Skeletal muscle tissue (tissue), 4 donors: ENCODE measurements around the gene HSPA12A. TPM values are rescaled to one million over a fixed set of nuclear protein-coding genes. Genes with fewer than 3 reads are reported as not detected.

Experiments used
- H3K27ac ChIP-seq: one replicate; pipeline ENCODE4 v1.7.0; 2013; ENCODE audit warnings: mild to moderate bottlenecking, low read depth, low read length, inconsistent platforms
- H3K27me3 ChIP-seq, 3 donors: one replicate each; pipeline ENCODE4 v1.7.0; 2013; ENCODE audit warnings: low read length in 3 of 3; ENCODE audit not compliant: control insufficient read depth in 3 of 3, insufficient read depth in 3 of 3
- H3K36me3 ChIP-seq, 3 donors: one replicate each; pipeline ENCODE4 v1.7.0; 2013; ENCODE audit warnings: low read length in 3 of 3; ENCODE audit not compliant: control insufficient read depth in 3 of 3, insufficient read depth in 3 of 3
- H3K4me1 ChIP-seq, 3 donors: one replicate each; pipeline ENCODE4 v1.7.0; 2013; ENCODE audit warnings: low read length in 3 of 3, mild to moderate bottlenecking in 3 of 3; ENCODE audit not compliant: control insufficient read depth in 3 of 3, insufficient read depth in 3 of 3
- H3K4me3 ChIP-seq, 3 donors: one replicate each; pipeline ENCODE4 v1.7.0; 2013; ENCODE audit warnings: low read length in 3 of 3
- H3K9ac ChIP-seq, 3 donors: one replicate each; pipeline ENCODE4 v1.7.0; 2013; ENCODE audit warnings: low read length in 3 of 3, mild to moderate bottlenecking in 3 of 3, moderate library complexity in 2 of 3, low read depth in 1 of 3
- H3K9me3 ChIP-seq, 3 donors: one replicate each; pipeline ENCODE4 v1.7.0; 2013; ENCODE audit warnings: low read length in 3 of 3; ENCODE audit not compliant: control insufficient read depth in 3 of 3
- total RNA-seq: library from RNA; depleted of rRNA; stranded (reverse); fragments of >200 nt; gene quantifications from one replicate; pipeline ENCODE4 v1.2.3, GENCODE V29; 2014
- donor health status: Osteomylitis.

Gene HSPA12A
- total RNA-seq, 1 donor from 2014 or later, result 8.4 TPM

DNA sequence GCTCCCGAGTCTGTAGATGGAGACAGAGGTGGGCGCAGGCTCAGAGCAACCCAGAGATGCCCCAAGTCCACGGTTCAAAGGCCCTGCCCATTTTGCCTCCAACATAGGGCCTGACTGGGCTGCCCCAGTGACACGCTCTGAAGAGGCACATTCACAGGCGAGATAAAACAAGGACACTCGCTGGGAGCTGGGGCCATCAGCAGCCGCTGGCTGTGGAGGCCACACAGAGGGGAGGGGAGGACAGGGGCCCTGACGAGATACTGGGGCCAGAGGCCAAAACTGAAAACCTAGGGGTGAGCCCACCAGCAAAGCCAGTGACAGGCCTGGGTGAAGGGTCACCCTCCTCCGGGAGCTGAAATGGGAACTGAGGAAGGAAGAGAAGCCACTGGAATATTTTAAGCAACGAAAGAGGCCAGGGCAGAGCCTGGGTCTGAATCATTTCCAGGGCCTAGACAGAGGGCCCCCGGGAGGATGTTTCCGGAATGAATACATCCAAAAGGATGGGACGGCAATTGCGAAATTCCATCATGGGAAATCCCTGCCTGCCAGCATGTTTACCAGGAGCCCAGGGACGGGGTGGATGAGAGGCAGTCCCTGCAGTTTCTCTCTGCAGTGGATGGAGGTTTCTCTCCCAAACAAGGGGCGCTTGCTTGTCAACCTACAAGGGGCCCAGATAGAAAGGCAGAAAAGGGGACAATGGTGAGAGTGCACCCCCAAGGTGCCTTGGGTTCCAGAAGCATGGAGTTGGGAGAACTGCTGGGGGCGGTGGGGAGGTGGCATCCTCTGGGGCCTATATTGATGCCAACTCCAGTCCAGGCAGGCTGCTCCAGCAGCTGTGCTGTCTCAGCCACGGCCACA lies 29.0 kb upstream of the HSPA12A start:
- Histone ChIP-seq H3K36me3 (no peaks in the 10 kb centered on the region), H3K27ac (peak overlapping the region; percentile 54), H3K27me3 (peaks cover 0 to 12% (median 8%) of the 10 kb centered on the region in 3 donors), H3K9me3 (no peaks in the 10 kb centered on the region), H3K4me1 (peaks cover 0 to 18% (median 15%) of the 10 kb centered on the region in 3 donors), H3K9ac (no peak overlapping the region), H3K4me3 (no peak overlapping the region)

DNA sequence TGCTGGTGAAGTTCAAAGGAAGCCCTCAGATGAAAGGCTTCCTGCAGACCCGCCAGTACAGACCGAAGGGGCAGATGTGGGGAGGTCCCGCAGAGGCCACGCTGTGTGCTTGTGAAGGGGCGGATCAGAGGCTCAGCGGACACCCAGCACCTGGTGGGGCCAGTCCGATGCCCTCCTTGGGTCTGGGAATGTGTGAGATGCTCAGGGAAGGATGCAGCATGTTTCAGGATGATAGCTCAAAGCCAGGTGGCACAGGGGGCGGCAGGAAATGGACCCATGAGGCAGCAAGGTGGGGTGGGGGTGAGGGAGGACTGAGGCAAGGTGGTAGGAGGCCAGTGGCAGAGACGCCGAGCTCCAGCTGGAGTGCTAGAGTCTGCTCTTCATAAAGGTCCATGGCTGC lies 27.9 kb upstream of the HSPA12A start:
- no peaks in the 10 kb centered on the region for H3K36me3 ChIP-seq
- H3K4me3 ChIP-seq, result no peak overlapping the region
- peaks cover 0 to 18% (median 15%) of the 10 kb centered on the region in 3 donors for H3K4me1 ChIP-seq
- H3K27ac ChIP-seq, result no peak overlapping the region
- H3K9ac ChIP-seq, result no peak overlapping the region
- no peaks in the 10 kb centered on the region for H3K9me3 ChIP-seq
- H3K27me3 ChIP-seq, result peaks cover 0 to 9% (median 8%) of the 10 kb centered on the region in 3 donors

DNA sequence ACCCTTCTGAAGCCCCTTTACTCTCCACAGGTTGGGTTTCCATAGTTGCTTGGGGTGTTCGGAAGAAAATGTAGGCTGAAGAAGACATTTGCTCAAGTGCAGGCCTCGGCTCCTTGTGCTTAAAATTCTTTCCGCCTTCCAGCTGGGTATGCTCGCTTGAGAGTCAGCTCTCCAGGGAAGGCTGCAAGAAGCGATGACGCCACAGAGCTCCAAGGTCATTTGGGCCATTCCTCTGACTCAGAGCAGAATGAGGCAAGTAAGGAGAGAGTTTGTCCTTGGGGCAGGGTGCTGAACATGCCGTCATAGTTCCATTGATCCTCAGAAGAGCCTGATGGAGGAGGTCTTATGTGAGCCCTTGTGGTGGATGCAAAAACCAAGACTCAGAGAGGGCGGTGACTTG lies 27.4 kb upstream of the HSPA12A start:
- peaks cover 0 to 18% (median 15%) of the 10 kb centered on the region in 3 donors for H3K4me1 ChIP-seq
- H3K36me3 ChIP-seq, result no peaks in the 10 kb centered on the region
- H3K27me3 ChIP-seq, result peaks cover 0 to 8% (median 7%) of the 10 kb centered on the region in 3 donors
- H3K27ac ChIP-seq, result no peak overlapping the region
- peaks cover 0 to 2% (median 0%) of the 10 kb centered on the region in 3 donors for H3K9me3 ChIP-seq
- no peak overlapping the region for H3K9ac ChIP-seq
- no peak overlapping the region for H3K4me3 ChIP-seq

DNA sequence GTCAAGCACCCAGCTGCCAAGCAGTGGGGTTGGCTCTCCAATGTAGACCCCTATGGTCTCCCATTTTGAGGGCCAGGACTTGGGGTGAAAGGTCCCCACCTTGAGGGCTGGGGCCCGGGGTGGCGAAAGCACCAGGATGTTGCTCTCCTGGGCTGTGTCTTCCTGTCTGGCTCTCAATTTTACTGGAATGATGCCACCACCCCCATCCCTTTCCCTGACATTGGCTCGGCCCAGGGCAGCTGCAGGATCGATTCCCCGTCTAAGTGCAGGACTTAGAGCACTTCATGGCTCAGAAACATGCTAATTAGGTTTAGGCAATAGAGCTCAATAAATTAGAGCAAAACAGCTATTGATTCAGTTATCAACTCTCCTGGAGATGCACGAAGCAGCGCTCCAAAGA lies 27.0 kb upstream of the HSPA12A start:
- Histone ChIP-seq H3K9me3 (peaks cover 0 to 3% (median 0%) of the 10 kb centered on the region in 3 donors), H3K4me3 (no peak overlapping the region), H3K36me3 (no peaks in the 10 kb centered on the region), H3K27ac (no peak overlapping the region), H3K27me3 (peaks cover 0 to 8% (median 3%) of the 10 kb centered on the region in 3 donors), H3K9ac (no peak overlapping the region), H3K4me1 (peaks cover 0 to 18% (median 15%) of the 10 kb centered on the region in 3 donors)

DNA sequence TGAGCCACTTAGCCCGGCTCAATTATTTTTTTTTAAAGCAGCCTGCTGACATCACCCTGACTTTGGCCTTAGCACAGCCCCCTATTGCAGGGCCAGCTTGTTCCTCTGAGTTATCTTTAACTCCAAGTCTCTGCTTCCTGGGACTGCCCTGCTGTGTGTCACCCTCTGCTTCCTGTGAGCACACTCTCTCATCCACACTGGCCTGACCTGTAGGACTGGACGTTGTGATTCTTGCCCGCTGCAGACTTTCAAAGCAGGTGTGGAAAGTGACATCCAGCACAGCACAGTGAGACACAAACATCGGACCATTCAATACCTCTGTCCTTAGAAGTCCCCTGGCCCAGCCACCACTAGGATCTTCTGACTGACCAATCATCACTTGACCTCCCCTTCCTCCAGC lies 26.4 kb upstream of the HSPA12A start:
- Histone ChIP-seq H3K36me3 (no peaks in the 10 kb centered on the region), H3K9ac (no peak overlapping the region), H3K27me3 (peaks cover 0 to 8% (median 3%) of the 10 kb centered on the region in 3 donors), H3K4me3 (no peak overlapping the region), H3K9me3 (peaks cover 0 to 3% (median 0%) of the 10 kb centered on the region in 3 donors), H3K27ac (no peak overlapping the region), H3K4me1 (peaks cover 0 to 18% (median 15%) of the 10 kb centered on the region in 3 donors)

DNA sequence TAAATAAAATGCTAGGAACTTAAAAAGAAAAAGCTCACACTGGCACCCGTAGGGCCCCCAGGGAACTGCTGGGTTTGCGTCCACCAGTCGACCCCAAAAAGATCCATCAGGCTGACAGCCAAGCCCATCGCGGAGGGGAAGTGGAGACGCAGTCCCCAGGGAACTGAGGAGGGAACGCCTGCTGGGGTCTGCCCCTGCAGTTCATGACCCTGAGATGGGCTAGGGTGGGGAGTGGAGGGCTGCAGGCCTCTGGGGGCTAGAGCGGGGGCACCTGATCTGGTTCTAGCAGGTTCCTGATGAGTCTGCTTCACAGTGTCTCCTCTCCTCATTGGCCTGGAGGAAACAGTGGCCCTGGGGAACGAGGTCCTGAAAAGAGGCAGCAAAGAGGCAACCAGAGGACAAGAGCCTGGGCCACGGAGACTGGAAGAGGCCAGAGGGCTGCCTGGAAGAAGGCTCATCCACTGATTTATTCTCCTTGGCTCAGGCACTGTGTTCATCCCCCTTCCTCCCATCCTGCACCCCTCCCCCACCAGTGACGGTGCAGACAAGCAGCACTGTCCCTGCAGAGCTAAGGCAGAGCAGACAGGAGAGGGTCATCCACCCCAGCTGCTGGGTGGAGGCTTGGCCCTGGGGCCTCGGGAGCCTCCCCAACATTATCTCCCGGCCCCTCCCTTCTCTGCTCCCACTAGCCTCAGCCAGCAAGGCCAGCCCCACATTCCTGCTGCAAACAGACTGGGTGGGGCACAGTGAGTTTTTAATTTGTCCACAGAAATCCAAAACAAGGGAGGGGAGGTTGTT lies 24.7 kb upstream of the HSPA12A start:
- no peak overlapping the region for H3K4me3 ChIP-seq
- H3K27ac ChIP-seq, result no peak overlapping the region
- H3K36me3 ChIP-seq, result no peaks in the 10 kb centered on the region
- peaks cover 0 to 10% (median 3%) of the 10 kb centered on the region in 3 donors for H3K27me3 ChIP-seq
- H3K9me3 ChIP-seq, result peaks cover 0 to 3% (median 0%) of the 10 kb centered on the region in 3 donors
- H3K9ac ChIP-seq, result no peak overlapping the region
- peaks cover 0 to 18% (median 15%) of the 10 kb centered on the region in 3 donors for H3K4me1 ChIP-seq

DNA sequence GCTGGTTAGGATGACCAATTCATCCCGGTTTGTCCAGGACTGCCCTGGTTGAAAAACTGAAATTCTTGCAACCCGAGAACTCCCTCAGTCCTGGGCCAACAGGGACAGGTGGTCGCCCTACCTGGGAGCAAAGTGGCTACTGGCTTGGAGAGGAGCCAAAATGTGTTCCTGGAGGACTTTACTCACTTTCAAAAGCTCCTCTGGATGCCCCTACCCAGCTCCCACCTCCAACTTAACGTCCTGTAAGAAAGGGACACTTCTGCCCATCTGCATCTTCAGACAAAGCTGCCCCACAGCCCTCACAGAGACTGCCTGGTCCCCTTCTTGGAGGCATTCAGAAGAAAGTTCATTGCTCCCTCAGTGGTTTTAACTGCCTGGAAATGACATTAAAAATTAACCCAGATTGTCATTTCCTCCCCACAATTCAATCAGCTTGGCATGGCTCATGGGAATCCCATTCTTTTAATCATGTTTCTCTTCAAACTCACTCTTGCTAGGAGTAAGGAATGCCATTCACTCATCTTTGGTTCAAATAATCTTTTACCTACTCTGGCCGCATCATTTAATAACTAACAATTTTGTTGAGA lies 24.0 kb upstream of the HSPA12A start:
- no peak overlapping the region for H3K9ac ChIP-seq
- H3K4me1 ChIP-seq, result peaks cover 0 to 12% (median 11%) of the 10 kb centered on the region in 3 donors
- H3K36me3 ChIP-seq, result no peaks in the 10 kb centered on the region
- H3K9me3 ChIP-seq, result peaks cover 0 to 3% (median 0%) of the 10 kb centered on the region in 3 donors
- no peak overlapping the region for H3K4me3 ChIP-seq
- H3K27ac ChIP-seq, result no peak overlapping the region
- H3K27me3 ChIP-seq, result peaks cover 0 to 10% (median 3%) of the 10 kb centered on the region in 3 donors

DNA sequence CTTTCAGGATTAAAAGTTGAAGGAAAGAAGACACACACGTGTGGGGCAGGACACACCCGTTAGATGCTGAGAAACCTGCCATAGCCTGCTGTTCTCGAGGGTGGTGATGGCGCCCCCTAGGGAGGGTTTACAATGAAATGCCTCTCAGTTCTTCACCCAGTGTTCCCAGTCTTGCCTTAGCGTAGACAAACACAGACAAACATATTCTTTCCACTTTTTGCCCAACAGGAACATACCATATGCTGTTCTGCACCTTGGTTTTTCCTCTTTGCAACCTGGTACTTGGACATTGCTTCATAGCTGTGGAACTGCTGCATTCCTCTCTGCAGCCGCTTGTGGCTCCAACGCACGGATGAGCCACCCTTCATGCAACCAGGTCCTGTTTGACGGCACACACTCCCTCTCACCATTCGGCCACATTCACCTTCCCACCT lies 23.3 kb upstream of the HSPA12A start:
- H3K27me3 ChIP-seq, result peaks cover 0 to 10% (median 3%) of the 10 kb centered on the region in 3 donors
- H3K4me3 ChIP-seq, result no peak overlapping the region
- H3K9ac ChIP-seq, result no peak overlapping the region
- no peaks in the 10 kb centered on the region for H3K36me3 ChIP-seq
- H3K27ac ChIP-seq, result no peak overlapping the region
- H3K9me3 ChIP-seq, result peaks cover 0 to 3% (median 0%) of the 10 kb centered on the region in 3 donors
- H3K4me1 ChIP-seq, result peaks cover 0 to 8% (median 8%) of the 10 kb centered on the region in 3 donors

DNA sequence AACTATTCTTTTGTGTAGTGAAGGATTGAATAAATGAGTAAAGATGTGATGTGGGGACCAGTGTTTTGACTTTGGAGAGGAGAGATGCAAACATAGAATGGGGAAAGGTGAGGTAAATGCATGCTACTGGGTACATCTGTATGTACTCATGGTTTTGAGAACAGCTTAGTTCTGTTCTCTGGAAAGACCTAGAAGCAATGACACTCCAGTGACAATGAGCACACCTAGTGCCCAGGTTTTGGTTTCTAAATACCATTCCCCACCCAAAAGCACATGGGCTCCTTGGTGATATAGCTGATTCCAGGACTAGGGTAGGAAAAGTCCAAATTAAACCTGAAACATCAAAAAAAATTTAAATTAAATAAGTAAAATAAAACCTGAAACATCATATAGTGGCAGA lies 22.6 kb upstream of the HSPA12A start:
- Histone ChIP-seq H3K9ac (no peak overlapping the region), H3K4me3 (no peak overlapping the region), H3K27me3 (peaks cover 0 to 10% (median 3%) of the 10 kb centered on the region in 3 donors), H3K4me1 (peaks cover 0 to 8% (median 6%) of the 10 kb centered on the region in 3 donors), H3K36me3 (no peaks in the 10 kb centered on the region), H3K27ac (no peak overlapping the region), H3K9me3 (peaks cover 0 to 3% (median 0%) of the 10 kb centered on the region in 3 donors)
